Activated T-cell treated with anti-CD3 and anti-CD28 coated beads, Interleukin-2, amount 50 U/mL, for 1 hour (primary cell): Measurements from ENCODE around the gene STXBP6.

ENCODE experiments used
- DNase-seq: peaks from one replicate; pipeline ENCODE4 v3.0.0-alpha.2; 2020

The STXBP6 gene

GRCh38 chr14:24880689-24881088, 169.3 kb downstream of the STXBP6 start:
- DNase-seq = no peak

GRCh38 chr14:24879661-24880386, 170.1 kb downstream of the STXBP6 start:
- DNase-seq = no peak

- no peak for DNase-seq
Observed at GRCh38 chr14:24876996-24877395, 173.0 kb downstream of the STXBP6 start.

- no peak for DNase-seq
Observed at GRCh38 chr14:24875991-24876878, 173.7 kb downstream of the STXBP6 start.

- no peak for DNase-seq
Observed at GRCh38 chr14:24875203-24875838, 174.6 kb downstream of the STXBP6 start.

GRCh38 chr14:24874514-24875202, 175.3 kb downstream of the STXBP6 start:
- no peak for DNase-seq

- DNase-seq = no peak
Observed at GRCh38 chr14:24873551-24873950, 176.4 kb downstream of the STXBP6 start.

GRCh38 chr14:24870949-24871701, 178.8 kb downstream of the STXBP6 start:
- DNase-seq = no peak

GRCh38 chr14:24868389-24868788, 181.6 kb downstream of the STXBP6 start:
- DNase-seq = no peak

GRCh38 chr14:24866067-24866639, 183.8 kb downstream of the STXBP6 start:
- DNase-seq = no peak

- no peak for DNase-seq
Observed at GRCh38 chr14:24863968-24864684, 185.8 kb downstream of the STXBP6 start.

- DNase-seq = no peak
Observed at GRCh38 chr14:24861083-24861630, 188.8 kb downstream of the STXBP6 start.

- DNase-seq = no peak
Observed at GRCh38 chr14:24859559-24859958, 190.4 kb downstream of the STXBP6 start.

- DNase-seq = no peak
Observed at GRCh38 chr14:24858684-24859083, 191.3 kb downstream of the STXBP6 start.

- no peak for DNase-seq
Observed at GRCh38 chr14:24858052-24858451, 191.9 kb downstream of the STXBP6 start.

GRCh38 chr14:24857277-24857676, 192.7 kb downstream of the STXBP6 start:
- no peak for DNase-seq

- no peak for DNase-seq
Observed at GRCh38 chr14:24853446-24853845, 196.5 kb downstream of the STXBP6 start.

- no peak for DNase-seq
Observed at GRCh38 chr14:24852312-24853060, 197.5 kb downstream of the STXBP6 start.

GRCh38 chr14:24851837-24852236, 198.1 kb downstream of the STXBP6 start:
- DNase-seq = no peak

- no peak for DNase-seq
Observed at GRCh38 chr14:24851406-24851805, 198.5 kb downstream of the STXBP6 start.
